Umbilical cord (tissue), 2 donors: ENCODE results near the gene ACSS1. TPM values are rescaled to one million over a fixed set of nuclear protein-coding genes. Genes with fewer than 3 reads are reported as not detected.

ENCODE experiments used
- DNase-seq: peaks from one replicate; pipeline ENCODE4 v3.0.0-alpha.2; 2015; ENCODE audit warnings: low spot score
- total RNA-seq: library from RNA; depleted of rRNA; stranded (reverse); fragments of >200 nt; gene quantifications from one replicate; pipeline ENCODE4 v1.2.3, GENCODE V29; 2014; ENCODE audit warnings: low replicate concordance; ENCODE audit not compliant: insufficient read depth

Gene ACSS1
- total RNA-seq, 1 donor from 2014 or later = 26.2 TPM

GRCh38 chr20:25059866-25060465 lies 2.0 kb upstream of the ACSS1 start:
- no peak for DNase-seq

- DNase-seq = peak; percentile 68
Observed at GRCh38 chr20:25058847-25059810, 1.2 kb upstream of the ACSS1 start.

GRCh38 chr20:25057234-25058050 lies 497 bp downstream of the ACSS1 start:
- peak; percentile 77 for DNase-seq

GRCh38 chr20:25056690-25057233 lies 1.2 kb downstream of the ACSS1 start:
- DNase-seq = no peak

GRCh38 chr20:25055711-25056495 lies 2.0 kb downstream of the ACSS1 start:
- no peak for DNase-seq

GRCh38 chr20:25054995-25055629 lies 2.8 kb downstream of the ACSS1 start:
- DNase-seq = no peak

GRCh38 chr20:25054096-25054820 lies 3.7 kb downstream of the ACSS1 start:
- no peak for DNase-seq

- DNase-seq = peak; percentile 93
Observed at GRCh38 chr20:25053255-25054031, 4.5 kb downstream of the ACSS1 start.

GRCh38 chr20:25052255-25053194 lies 5.4 kb downstream of the ACSS1 start:
- no peak for DNase-seq

- DNase-seq = no peak
Observed at GRCh38 chr20:25051386-25052155, 6.4 kb downstream of the ACSS1 start.

- DNase-seq = no peak
Observed at GRCh38 chr20:25050501-25051350, 7.2 kb downstream of the ACSS1 start.

- no peak for DNase-seq
Observed at GRCh38 chr20:25050082-25050481, 7.9 kb downstream of the ACSS1 start.

GRCh38 chr20:25049261-25050060 lies 8.5 kb downstream of the ACSS1 start:
- no peak for DNase-seq

GRCh38 chr20:25048519-25048952 lies 9.4 kb downstream of the ACSS1 start:
- DNase-seq = no peak

- no peak for DNase-seq
Observed at GRCh38 chr20:25047766-25048165, 10.2 kb downstream of the ACSS1 start.
